Gastroesophageal sphincter (tissue), 4 donors: ENCODE data around the gene SNTG2. TPM values are rescaled to one million over a fixed set of nuclear protein-coding genes. Genes with fewer than 3 reads are reported as not detected.

Experiments used
- ATAC-seq: fragments of 150-250 bp; one replicate; pipeline ENCODE4 v1.9.1; 2016; ENCODE audit warnings: mild to moderate bottlenecking, moderate library complexity
- H3K27ac ChIP-seq, 4 donors: fragments of 200-600 bp; sonication (generic) in 3 of 4; 1 replicate in 3 of 4; 2 replicates in 1 of 4; pipeline ENCODE4 v1.5.1; 2016 to 2019
- H3K27me3 ChIP-seq: fragments of 200-600 bp; sonication (generic); one replicate; pipeline ENCODE4 v1.5.1; 2019
- H3K36me3 ChIP-seq, 2 donors: fragments of 200-600 bp; sonication (generic); one replicate each; pipeline ENCODE4 v1.5.1; 2019; ENCODE audit warnings: control low read depth in 1 of 2
- H3K4me1 ChIP-seq, 3 donors: fragments of 200-600 bp; sonication (generic); 1 replicate in 2 of 3; 2 replicates in 1 of 3; pipeline ENCODE4 v1.5.1; 2016 to 2019; ENCODE audit warnings: control low read depth in 2 of 3
- H3K4me3 ChIP-seq, 2 donors: fragments of 200-600 bp; sonication (generic); one replicate each; pipeline ENCODE4 v1.5.1; 2019; ENCODE audit warnings: mild to moderate bottlenecking in 1 of 2, moderate library complexity in 1 of 2
- H3K9me3 ChIP-seq, 3 donors: fragments of 200-600 bp; sonication (generic); one replicate each; pipeline ENCODE4 v1.5.1; 2017 to 2019; ENCODE audit warnings: control low read depth in 2 of 3
- EP300 ChIP-seq: sonication (generic); formaldehyde crosslinking; IDR thresholded peaks from one replicate; pipeline ENCODE4 v1.6.1; 2017; ENCODE audit warnings: antibody characterized with exemption, mild to moderate bottlenecking
- POLR2A ChIP-seq, 2 donors: fragments of 450-650 bp; IDR thresholded peaks; one replicate each; pipeline ENCODE4 v1.6.1; 2017; ENCODE audit warnings: antibody characterized with exemption in 2 of 2, mild to moderate bottlenecking in 2 of 2, moderate library complexity in 1 of 2
- POLR2AphosphoS5 ChIP-seq: sonication (generic); formaldehyde crosslinking; IDR thresholded peaks from one replicate; pipeline ENCODE4 v1.6.1; 2017; ENCODE audit warnings: antibody characterized with exemption
- WGBS, 2 donors: methylation state at CpG; one replicate each; pipeline ENCODE4 v1.1.5; 2018; ENCODE audit warnings: low coverage in 1 of 2; 5-methylcytosine and 5-hydroxymethylcytosine counted together
- total RNA-seq, 4 donors: library from RNA; depleted of rRNA; stranded (reverse); fragments of >200 nt; gene quantifications; one replicate each; pipeline ENCODE4 v1.1.0, GENCODE V29; 2016
- TF ChIP-seq, protein P1 (sequence below), 4 experiments: fragments of 200-600 bp in 2 of 4; fragments of 450-650 bp in 2 of 4; sonication (generic) in 1 of 4; IDR thresholded peaks; one replicate each; pipeline ENCODE4 v1.5.1; 2017 to 2019; ENCODE audit warnings: antibody characterized with exemption in 4 of 4, mild to moderate bottlenecking in 2 of 4, moderate library complexity in 2 of 4

Gene SNTG2
- total RNA-seq, 4 donors from 2014 or later, result 1.5 to 7.9 (median 4.3) TPM

DNA sequence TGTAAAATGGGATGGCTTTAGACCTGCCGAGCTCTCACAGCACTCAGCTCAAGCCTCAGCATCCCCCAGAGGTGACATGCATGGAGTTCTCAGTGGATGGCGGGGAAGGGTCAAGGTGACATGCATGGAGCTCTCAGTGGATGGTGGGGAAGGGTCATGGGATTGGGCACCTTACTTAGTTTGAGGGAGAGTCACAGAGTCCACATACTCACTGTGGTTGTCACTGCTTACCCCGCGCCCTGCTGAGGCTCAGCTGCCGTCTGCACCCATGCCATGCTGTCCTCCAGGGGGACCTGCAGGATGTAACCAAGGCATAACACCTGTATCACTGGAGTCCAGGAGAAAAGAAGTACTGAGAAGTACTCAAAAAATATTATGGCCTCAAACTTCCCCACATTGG, 350.4 kb downstream of the SNTG2 start:
- no peaks in the 10 kb centered on the region for H3K9me3 ChIP-seq
- H3K36me3 ChIP-seq, result no peaks in the 10 kb centered on the region
- no peak for TF ChIP-seq POLR2A (IDR thresholded peaks at IDR 0.05)
- TF ChIP-seq POLR2AphosphoS5, result no peak
- TF ChIP-seq, protein P1, sequence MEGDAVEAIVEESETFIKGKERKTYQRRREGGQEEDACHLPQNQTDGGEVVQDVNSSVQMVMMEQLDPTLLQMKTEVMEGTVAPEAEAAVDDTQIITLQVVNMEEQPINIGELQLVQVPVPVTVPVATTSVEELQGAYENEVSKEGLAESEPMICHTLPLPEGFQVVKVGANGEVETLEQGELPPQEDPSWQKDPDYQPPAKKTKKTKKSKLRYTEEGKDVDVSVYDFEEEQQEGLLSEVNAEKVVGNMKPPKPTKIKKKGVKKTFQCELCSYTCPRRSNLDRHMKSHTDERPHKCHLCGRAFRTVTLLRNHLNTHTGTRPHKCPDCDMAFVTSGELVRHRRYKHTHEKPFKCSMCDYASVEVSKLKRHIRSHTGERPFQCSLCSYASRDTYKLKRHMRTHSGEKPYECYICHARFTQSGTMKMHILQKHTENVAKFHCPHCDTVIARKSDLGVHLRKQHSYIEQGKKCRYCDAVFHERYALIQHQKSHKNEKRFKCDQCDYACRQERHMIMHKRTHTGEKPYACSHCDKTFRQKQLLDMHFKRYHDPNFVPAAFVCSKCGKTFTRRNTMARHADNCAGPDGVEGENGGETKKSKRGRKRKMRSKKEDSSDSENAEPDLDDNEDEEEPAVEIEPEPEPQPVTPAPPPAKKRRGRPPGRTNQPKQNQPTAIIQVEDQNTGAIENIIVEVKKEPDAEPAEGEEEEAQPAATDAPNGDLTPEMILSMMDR (IDR thresholded peaks at IDR 0.05), result no peak
- no peak for TF ChIP-seq EP300
- H3K4me1 ChIP-seq, result no peaks in the 10 kb centered on the region
- WGBS, 2 donors, result 92% methylated on average over 2 of the region's 5 CpGs; no CpG with 5 or more reads in 1 of the 2 donors
- no peak overlapping the region for H3K4me3 ChIP-seq
- no peak for ATAC-seq
- H3K27ac ChIP-seq, result no peak overlapping the region
- peaks cover 4% of the 10 kb centered on the region for H3K27me3 ChIP-seq

DNA sequence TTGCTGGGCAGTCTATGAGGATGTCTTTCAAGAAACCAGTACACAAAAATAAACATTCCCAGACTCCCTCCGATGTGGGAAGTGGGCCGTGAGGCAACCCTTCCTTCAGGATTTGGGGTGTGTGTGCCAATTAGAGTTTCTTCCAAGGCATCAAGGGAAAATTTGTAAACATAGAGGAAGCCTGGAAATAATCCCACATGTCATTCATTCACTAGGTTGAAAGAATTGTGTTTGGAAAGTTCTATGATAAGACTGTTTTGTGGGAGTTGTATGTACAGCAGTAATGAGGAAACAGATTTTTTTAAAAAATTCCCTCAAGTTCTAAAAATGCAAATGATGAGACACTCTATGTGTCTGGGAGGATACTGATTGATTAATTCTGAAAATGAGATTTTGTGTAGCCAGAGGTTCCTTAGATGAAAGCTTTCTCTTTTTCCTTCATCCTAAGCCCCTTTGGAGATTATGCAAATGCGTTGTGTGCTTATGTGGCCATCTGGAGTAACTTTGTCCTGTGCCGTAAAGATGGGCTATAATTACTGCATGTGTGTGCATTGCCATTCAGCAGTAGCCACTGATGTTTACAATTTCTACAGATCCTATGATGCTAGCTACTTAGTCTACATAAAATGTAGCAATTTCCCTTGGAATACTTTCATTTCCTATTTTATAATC, 354.8 kb downstream of the SNTG2 start:
- 68 to 94% methylated on average over 2 to 4 of the region's 4 CpGs for WGBS, 2 donors
- no peak for ATAC-seq
- Histone ChIP-seq H3K27ac (no peak overlapping the region), H3K4me3 (no peak overlapping the region), H3K27me3 (peaks cover 14% of the 10 kb centered on the region), H3K36me3 (no peaks in the 10 kb centered on the region), H3K9me3 (no peaks in the 10 kb centered on the region), H3K4me1 (no peaks in the 10 kb centered on the region)
- TF ChIP-seq, protein P1 (IDR thresholded peaks at IDR 0.05), result no peak
- TF ChIP-seq POLR2A (IDR thresholded peaks at IDR 0.05) (no peak), EP300 (no peak), POLR2AphosphoS5 (no peak)

DNA sequence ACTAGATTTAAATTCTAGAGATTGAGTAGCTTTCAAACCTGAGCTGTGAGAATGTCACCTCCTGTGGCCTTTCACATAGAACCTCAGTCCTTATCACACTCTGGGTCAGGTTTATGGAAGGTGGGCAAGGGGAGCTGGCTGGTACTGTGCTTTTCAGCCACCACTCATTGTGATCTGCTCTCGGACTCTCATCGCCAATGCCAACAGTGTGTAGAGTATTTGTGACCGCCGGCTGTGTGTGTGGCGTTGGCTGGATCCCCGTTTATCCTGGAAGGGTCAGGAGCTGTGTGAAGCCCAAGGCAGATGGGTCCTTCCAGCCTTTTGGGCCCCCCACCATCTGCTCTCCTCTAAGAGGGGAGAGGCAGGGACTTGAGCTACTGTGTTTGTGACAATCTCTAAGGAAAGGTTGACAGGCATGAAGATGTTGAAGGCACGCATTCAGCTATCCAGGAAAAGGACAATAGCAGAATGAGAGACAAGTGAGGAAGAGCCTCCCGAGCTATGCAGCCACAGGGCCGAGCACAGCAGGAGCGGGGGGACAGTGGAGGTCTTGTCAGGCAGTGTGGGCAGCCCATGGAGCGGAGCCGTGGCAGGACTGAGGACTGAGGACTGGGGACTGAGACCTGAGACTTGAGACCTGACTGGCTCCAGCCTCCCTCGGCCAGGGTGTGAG, 355.5 kb downstream of the SNTG2 start:
- TF ChIP-seq POLR2A (IDR thresholded peaks at IDR 0.05), result no peak
- no peak for TF ChIP-seq POLR2AphosphoS5
- TF ChIP-seq, protein P1 (IDR thresholded peaks at IDR 0.05), result no peak
- TF ChIP-seq EP300, result no peak
- ATAC-seq, result no peak
- Histone ChIP-seq H3K27ac (no peak overlapping the region), H3K4me3 (no peak overlapping the region), H3K4me1 (no peaks in the 10 kb centered on the region), H3K9me3 (no peaks in the 10 kb centered on the region), H3K36me3 (no peaks in the 10 kb centered on the region), H3K27me3 (peaks cover 14% of the 10 kb centered on the region)
- 33 to 74% methylated on average over 1 to 6 of the region's 13 CpGs for WGBS, 2 donors

DNA sequence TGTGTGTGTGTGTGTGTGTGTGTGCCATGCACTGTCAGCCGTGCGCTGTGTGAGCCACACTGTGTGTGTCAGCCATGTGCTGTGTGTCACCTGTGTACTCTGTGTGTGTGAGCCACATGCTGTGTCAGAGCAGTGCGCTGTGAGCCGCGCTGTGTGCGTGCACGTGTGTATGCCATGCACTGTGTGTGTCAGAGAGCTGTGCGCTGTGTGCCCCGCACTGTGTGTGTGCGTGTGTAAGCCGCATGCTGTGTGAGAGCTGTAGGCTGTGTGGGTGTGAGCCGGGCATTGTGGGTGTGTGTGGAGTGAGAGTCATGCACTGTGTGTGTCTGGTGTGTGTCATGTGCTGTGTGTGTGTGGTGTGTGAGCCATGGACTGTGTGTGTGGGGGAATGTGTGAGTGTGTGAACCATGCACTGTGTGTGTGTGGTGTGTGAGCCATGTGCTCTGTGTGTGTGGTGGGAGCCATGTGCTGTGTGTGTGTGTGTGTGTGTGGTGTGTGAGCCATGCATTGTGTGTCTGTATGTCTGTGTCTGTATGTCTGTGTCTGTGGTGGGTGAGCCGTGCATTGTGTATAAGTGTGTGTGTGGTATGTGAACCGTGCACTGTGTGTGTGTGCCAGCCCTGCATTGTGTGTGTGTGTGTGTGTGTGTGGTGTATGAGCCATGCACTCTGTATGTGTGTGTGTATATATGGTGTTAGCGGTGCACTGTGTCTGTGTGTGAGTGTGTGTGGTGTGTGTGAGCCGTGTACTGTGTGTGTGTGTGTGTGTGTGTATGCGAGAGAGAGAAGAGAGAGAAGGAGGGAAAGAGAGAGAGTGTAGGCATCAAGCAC, 356.3 kb downstream of the SNTG2 start:
- Histone ChIP-seq H3K36me3 (no peaks in the 10 kb centered on the region), H3K27ac (no peak overlapping the region), H3K27me3 (peaks cover 14% of the 10 kb centered on the region), H3K9me3 (no peaks in the 10 kb centered on the region), H3K4me1 (no peaks in the 10 kb centered on the region), H3K4me3 (no peak overlapping the region)
- TF ChIP-seq EP300 (no peak), POLR2A (IDR thresholded peaks at IDR 0.05) (no peak), POLR2AphosphoS5 (no peak)
- TF ChIP-seq, protein P1 (IDR thresholded peaks at IDR 0.05), result no peak
- no peak for ATAC-seq
- 76 to 85% methylated on average over 3 to 4 of the region's 17 CpGs for WGBS, 2 donors
